Stimulated activated CD8-positive, alpha-beta memory T cell treated with anti-CD3 and anti-CD28 coated beads, Interleukin-7, amount 100 ng/mL, for 4 hours (primary cell): Measurements from ENCODE around the gene CAPRIN2.

Experiments
- DNase-seq, 2 donors: peaks; one replicate each; pipeline ENCODE4 v3.0.0-alpha.2; 2020; ENCODE audit warnings: low read depth in 2 of 2

Gene CAPRIN2, protein sequence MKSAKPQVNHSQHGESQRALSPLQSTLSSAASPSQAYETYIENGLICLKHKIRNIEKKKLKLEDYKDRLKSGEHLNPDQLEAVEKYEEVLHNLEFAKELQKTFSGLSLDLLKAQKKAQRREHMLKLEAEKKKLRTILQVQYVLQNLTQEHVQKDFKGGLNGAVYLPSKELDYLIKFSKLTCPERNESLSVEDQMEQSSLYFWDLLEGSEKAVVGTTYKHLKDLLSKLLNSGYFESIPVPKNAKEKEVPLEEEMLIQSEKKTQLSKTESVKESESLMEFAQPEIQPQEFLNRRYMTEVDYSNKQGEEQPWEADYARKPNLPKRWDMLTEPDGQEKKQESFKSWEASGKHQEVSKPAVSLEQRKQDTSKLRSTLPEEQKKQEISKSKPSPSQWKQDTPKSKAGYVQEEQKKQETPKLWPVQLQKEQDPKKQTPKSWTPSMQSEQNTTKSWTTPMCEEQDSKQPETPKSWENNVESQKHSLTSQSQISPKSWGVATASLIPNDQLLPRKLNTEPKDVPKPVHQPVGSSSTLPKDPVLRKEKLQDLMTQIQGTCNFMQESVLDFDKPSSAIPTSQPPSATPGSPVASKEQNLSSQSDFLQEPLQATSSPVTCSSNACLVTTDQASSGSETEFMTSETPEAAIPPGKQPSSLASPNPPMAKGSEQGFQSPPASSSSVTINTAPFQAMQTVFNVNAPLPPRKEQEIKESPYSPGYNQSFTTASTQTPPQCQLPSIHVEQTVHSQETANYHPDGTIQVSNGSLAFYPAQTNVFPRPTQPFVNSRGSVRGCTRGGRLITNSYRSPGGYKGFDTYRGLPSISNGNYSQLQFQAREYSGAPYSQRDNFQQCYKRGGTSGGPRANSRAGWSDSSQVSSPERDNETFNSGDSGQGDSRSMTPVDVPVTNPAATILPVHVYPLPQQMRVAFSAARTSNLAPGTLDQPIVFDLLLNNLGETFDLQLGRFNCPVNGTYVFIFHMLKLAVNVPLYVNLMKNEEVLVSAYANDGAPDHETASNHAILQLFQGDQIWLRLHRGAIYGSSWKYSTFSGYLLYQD

DNA sequence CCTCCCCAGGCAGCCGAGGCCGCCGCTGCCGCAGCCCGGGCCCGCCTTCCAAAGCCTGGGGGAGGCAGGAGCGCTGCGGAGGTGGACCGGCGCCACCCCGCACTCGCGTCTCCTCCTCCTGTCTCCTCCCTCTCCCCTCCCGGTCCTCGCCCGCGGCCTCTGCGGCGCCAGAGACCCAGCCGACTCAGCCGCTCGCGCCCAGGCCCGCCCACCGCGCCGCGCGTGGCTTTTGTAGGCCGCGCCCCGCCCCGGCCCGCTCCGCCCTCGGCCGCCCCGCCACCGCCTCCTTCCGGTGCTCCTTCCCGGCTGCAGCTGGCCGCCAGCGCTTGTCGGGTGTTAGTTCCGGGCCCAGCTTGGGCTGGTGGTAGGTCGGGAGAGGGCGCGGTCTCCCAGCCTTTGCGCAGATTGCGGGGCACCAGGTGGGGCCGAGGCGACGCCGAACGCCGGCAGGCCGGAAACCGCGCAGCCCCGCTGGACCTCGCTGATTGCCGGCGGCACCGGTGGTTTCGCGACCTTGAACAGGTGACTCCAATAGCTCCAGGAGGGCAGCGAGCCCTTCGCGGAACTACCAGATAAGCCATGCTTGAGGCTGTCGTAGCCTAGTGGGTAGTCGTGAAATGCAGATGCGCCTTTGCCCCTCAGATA lies at the start of gene CAPRIN2:
Gene CAPRIN2, minus strand, starts transcription at position 202 of the 645 bp plus-strand sequence. CDS start 1,431 bp downstream, outside the sequence.
- peak; percentile 85 to 96 for DNase-seq

DNA sequence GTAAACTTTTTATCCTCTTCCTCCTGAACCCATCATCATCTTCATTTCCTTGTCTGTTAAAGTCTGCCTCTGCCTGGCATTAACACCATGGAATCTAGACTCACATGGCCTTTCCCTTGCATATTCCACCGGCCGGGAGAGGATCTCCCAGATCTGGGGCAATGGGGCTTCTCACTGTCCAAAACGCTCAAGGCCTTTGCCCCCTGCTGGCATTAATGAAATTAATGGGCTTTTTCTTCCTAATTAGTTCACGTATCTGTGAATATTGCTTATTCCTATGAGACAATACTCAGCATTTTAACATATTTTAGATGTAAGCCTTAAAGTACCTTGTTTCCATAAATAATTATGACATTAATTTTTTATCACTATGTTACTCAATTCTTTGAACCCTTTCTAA lies 42.9 kb upstream of the CAPRIN2 start:
- DNase-seq = no peak

DNA sequence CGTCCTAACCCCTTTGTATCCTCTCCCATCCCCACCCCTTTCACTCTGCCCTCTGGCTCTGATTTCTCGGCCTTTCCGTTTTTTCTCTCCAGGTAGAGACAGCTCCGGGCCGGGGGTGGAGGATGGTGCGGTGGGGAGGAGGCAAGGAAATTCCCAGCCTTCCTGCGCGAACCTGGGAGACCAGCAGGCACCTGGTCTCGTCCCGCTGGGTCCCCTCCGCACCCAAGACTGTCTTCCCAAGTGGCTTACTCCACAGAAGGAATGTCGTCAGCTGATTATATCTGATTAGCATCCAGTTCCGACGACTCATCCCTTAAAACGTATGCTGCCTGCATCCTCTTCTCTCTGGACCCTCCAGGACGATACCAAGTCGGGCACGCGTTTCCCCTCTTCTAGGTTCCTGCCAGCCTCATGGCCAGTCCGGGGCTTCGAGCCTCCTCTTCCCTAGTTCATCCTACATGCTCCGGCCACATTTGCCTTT lies 42.2 kb upstream of the CAPRIN2 start:
- DNase-seq = no peak

DNA sequence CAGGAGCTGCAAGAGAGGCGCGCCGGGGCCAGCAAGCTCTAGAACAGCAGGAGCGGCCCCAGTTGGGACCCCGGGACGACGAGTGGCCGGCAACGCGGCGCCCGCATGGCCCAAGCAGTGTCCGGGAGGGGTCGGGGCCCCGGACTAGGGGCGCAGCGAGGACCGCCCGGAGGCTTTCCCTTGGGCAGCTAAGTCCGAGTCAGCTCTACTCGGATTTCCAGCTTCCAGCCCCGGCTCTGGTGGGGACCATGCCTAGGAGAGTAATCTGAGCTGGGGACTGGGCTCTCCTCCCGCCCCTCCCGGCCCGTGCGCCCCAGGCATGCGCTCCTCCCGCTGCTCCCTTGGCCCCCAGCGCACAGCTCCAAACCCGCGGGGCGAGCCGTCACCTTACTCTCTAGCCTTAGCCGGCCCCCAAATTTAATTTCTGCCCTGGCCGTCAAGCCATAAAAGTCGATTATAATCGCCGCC lies 41.6 kb upstream of the CAPRIN2 start:
- peak in 1 of 2 donors; percentile 1 for DNase-seq

DNA sequence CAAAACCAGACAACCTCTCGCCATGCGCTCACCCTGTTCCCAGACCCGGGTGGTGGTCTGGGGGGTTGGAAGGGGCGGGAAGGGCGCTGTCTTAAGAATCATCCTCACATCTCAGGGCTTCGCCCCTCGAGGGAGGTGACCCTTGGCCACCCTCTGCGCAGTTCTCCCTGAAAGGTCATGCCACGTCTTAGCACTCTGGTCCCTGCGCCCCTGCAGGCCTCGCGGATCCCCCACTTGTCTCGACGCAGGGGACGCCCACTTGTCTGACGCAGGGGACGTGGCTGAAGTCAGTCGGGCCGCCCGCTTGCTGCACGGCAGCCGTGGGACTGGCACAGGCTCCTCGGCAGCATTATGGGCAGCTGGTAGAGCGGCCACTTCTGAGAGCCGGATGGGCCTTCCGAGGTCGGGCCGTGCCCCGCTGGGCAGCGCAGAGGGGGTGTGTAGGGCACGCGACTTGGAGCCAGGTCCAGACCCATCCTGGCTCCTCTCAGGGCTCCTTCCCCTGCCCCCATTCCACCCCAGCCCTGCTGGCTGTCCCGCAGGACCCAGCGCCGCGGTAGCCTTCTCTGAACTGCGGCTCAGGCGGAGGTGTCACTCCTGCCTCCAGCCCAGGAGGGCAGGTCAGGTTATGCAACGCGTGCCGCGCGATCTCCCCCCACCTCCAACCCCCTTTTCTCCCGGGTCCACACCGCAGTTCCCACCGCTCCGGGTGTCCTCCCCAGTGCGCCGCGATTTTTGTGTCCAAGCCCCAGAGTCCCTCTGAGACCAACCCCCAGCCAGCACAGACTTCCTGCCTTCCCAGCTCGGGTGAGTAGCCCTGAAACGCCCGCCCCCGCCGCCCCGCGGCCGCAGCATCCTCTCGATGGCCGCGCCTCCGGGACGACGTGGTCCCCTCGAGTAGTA lies 40.9 kb upstream of the CAPRIN2 start:
- DNase-seq = peak; percentile 17 to 35

DNA sequence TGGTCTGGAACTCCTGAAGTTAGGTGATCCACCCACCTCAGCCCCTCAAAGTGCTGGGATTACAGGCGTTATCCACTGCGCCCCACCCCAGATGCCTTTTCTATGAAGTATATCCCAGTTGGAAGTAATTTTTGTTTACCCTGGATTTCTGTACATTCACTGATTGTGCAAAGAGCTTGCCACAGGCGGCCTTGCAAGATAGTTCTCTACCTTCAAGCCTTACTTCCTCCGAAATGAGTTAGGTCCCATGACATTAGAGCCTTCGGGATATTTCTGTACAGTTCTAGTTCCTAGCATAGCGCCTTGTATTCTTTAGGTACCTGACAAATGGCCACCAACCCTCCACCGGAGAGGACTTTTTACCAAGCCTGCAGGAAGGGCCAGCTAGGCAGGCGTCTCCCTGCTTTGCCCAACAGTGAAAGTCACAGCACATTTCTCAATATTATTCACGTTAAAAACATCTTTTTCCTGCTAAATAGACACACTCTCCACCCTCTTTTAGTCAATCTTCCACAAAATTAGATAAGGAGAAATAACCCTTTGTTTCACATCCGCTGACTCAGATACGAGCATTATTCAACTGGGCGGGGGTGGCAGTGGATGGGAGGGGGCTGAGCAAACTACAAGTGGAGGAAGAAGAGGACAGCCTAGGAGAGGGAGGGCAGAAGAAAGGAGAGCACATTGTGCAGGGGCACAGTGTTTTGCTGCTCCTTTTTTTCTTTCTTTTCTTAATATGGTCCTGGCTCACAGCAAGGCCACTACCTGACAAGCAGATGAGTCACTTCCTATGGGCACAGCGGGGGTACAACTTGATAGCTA lies 40.0 kb upstream of the CAPRIN2 start:
- no peak for DNase-seq

DNA sequence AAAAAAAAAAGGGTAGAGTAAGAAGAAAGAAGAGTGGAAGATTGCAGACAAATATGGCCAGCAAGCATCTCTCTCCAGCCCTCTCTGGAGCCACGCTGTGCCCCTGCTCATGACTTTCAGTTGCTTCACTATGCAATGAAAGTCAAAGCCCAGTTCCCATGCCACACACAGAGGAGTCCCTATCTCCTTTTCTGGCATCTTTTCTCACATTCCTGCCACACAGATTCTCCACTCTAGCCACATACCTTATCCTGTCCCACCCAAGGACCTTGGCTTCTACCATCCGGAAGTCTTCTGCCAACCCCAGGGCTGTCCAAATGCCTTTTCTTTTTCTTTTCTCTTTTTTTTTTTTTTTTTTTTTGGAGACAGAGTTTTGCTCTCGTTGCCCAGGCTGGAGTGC lies 39.3 kb upstream of the CAPRIN2 start:
- no peak for DNase-seq

DNA sequence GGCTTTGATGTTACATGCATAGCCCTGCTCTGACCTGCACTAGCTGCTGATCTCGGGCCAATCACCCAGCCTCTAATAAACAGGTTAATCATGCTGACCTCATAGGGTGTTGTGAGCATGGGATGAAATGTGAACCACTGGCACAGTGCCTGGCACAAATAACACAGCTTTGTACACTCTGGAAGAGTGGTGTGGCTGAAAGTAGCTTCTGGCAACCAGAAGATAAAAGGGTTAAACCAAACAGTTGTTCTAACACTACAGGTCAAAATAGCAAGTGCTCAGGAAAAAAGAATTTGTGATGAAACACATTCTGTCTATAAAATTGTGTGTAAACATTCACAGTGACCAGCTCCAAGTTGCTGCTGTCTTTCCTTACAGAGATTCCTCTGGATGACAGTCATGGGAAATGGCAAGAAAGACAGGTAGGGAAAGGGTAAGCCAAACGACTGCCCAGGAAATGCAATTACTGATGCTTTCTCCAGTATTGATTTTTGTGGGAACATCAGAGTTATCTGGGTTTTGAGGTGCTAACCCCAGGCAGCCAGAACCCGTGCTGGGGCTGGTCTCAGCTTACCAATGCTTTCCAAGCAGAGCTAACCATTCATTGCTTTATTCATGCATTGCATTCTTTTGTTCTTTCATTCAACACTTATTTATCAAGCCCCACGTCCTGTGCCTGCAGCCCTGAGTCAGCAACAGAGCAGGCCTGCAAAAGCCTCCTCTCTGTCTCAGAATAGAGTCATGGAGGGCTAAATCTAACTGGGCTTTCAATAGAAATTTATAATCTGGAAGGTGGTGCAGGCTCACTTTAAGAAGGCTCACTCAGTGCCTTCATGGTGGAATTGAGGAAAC lies 38.1 kb upstream of the CAPRIN2 start:
- no peak for DNase-seq

DNA sequence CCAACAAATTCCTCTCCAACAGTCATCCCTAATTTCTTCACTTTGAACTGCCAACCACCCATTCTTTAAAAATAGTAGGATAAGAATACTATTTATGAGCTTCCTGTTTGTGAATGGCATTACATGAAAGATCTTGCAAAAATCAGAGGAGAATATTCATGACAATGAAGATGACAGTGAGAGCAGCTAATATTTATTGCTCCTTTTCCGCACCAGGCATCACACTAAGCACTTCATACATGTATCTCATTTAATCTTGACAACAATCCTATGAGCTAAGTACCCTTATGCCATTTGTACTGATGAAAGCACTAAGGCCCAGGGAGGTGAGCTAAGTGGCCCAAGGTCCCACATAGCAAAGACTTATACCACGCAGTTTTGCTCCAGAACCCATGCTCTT lies 37.3 kb upstream of the CAPRIN2 start:
- no peak for DNase-seq

DNA sequence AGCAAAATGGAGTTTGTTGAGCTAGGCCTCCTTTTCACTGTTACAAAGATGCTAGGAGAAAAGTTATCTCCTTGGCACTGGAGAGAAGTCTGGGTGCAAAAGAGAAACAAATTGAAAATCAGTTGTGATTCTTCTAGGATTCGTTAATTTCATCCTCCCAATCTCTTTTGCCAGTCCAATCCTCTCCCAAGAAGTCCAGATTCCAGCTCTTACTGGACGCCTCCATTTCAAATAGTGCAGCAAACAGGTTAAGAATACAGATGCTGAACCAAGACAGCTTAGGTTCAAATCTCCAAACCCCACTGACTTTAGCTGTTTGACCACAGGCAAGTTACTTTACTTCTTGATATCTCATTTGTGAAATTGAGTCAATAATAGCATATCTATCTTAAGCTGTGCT lies 34.0 kb upstream of the CAPRIN2 start:
- no peak for DNase-seq

DNA sequence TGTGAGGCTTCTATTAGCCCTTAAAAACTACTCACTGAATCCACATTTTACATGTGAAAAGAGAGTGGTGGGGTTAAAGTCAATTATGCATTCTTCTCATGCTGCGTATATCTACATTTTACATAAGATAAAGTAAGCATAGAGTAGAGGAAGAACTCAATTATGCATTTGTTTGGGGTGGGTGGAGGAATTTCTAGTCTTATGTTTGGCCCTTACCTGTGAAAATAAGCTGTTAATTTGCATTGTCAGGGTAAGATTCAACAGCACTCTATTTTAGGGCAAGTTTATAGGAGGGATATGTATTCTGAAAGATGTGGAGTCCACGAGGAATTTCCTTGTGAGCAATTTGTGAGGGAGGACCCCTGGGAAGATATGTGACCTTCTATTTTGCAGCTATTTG lies 30.9 kb upstream of the CAPRIN2 start:
- DNase-seq = no peak

DNA sequence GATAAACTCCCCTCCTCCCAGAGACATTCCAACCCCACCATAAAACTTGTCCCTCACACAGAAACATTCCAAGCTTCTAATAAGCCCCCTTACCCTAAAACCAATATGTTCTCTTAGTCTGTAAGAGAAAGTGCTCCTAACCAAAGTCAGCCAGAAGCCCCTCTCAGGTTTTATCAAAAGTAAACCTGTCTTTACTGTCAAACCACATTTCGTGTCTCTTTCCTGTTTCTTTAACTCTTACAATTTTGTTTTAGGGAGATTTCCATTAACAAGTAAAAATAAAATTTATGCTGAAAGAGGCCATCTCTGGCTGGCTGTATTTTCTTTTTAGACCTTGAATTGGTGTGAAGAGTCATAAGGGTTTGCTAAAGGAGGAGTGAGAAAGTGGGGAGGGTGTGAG lies 29.8 kb upstream of the CAPRIN2 start:
- DNase-seq = no peak

DNA sequence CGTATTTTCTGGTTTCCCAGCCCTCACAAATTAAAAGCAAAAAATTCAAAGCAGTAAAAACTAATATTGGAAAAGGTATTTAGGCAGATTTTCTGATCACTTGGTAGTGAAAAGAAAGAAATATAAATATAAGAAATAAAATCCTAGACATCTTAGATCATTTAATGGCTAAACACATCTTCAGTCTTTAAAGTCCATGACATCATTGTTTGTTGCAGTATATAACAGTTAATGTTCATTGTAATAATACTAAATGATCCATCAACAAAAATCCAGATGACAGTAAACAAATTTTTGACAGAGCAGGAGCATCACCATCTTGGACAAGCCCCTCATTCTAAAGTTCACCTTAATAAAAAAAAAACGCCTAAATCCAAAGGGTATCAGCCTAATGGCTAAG lies 29.2 kb upstream of the CAPRIN2 start:
- no peak for DNase-seq

DNA sequence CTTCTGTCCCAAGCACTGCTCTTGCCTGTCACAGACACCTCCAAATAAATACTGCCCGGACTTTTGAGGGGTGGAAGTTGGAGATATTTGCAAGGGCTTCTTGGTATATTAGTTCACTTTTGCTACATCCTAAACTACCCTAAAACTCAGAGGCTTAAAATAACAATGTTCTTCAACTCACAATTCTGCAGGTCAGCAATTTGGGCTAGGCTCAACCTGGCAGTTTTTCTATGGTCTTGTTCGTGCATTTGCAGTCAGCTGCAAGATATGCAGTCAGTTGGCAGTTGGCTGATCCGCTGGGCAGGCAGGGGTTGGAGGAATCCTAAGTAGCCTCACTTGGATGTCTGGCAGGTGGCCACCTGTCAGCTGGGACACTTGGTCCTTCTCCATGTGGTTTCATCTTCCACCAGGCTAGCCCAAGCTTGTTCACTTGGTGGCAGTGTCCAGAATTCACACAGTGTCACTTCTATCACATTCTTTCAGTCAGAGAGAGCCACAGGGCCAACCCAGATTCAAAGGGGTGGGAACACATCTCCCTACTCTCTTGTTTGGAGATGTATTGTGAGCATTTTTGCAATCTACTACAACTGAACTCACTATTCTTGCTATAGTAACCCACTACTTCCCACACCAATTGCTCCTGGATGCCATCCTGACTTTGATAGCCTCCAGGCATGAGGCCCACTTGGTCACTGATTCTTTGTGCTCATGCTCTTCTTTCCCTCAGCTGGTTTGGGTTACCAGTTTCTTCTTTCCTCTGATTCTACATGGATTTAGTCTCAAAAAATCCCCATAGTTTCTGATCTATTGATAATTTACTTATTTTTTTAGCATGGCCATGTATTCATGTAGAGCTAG lies 27.8 kb upstream of the CAPRIN2 start:
- no peak for DNase-seq

DNA sequence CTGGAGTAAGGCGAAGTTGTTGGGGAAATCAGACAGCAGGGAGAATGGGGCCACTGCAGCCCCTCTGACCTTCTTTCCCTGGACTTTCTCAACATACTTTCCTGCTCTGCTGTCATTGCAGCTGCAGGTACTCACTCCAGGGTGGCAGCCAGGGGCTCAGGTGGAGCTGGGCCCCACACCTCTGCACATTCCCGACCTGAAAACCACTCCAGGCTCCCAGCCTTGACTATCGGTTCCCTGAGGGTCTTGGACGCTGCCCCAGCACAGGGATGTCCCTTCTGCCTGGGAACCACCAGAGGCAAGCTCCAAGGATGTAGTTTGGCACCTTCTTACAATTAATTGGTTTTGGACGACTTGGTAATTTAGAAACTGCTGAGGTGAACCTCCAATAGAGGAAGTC lies 24.8 kb upstream of the CAPRIN2 start:
- DNase-seq = no peak

DNA sequence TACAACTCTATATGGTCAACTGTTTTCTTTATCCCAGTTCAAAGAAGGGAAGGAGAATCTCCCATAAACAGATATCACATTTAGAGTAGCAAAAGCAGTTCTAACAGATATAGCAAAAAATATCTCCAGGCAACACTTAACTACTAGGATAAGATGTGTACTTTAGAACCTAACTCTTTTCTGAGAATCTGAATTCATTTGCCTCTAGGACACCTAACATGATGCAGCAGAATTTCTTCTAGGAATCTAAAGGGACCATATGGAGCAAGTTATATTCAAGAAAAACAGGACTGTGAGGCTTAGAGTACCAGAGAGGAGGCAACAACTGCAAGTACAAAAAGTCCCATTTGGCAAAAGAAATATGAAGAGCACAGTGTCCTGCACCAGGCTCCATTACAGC lies 24.4 kb upstream of the CAPRIN2 start:
- no peak for DNase-seq

DNA sequence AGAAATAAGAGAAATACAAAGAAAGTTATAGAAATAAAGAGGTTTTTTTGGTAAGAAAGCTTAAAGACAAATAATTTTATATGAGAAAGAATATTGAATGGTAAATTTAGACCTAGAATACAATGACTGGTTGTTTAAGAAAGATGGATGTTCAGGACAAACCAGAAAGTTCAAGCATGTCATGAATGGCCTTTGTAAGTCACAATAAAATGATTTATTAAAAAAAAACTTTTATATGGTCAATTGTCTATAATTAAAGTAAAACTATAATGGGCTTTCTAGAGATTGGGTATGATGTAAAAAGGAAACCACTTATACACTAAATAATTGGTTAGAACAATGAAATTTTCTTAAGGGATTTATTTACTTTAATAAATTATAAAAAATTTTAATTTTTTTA lies 19.8 kb upstream of the CAPRIN2 start:
- DNase-seq = no peak

DNA sequence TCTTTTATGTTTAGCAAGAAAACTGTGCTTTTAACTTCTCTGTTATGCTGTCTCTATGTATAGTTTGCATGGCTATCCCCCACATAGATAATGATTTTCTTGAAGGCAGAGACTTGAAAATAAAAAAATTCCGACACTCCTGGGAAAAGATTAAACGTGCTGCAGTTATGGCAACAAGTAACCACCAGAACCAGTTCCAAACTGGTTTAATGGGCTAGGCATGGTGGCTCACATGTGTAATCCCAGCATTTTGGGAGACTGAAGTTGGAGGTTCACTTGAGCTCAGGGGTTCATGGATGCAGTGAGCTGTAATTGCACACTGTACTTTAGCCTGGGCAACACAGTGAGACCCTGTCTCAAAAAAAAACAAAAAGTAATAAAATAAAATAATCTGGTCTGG lies 15.1 kb upstream of the CAPRIN2 start:
- no peak for DNase-seq
